HUES64 (cell line): Measurements from ENCODE around the gene CRTC3.

ENCODE experiments used
- H3K27ac ChIP-seq: 2 replicates; pipeline ENCODE4 v1.7.0; 2013; ENCODE audit warnings: low read depth, low read length, inconsistent platforms
- H3K27me3 ChIP-seq: 2 replicates; pipeline ENCODE4 v1.6.1; 2013; ENCODE audit warnings: mild to moderate bottlenecking, low read length; ENCODE audit not compliant: insufficient read depth
- H3K36me3 ChIP-seq: 2 replicates; pipeline ENCODE4 v1.6.1; 2013; ENCODE audit warnings: mild to moderate bottlenecking, low read length; ENCODE audit not compliant: insufficient read depth
- H3K4me1 ChIP-seq: 2 replicates; pipeline ENCODE4 v1.6.1; 2013; ENCODE audit warnings: mild to moderate bottlenecking, low read length, moderate library complexity; ENCODE audit not compliant: insufficient read depth
- H3K4me3 ChIP-seq: 2 replicates; pipeline ENCODE4 v1.5.1; 2013; ENCODE audit warnings: mild to moderate bottlenecking, low read length, moderate library complexity
- H3K9ac ChIP-seq: 2 replicates; pipeline ENCODE4 v1.6.1; 2013; ENCODE audit warnings: mild to moderate bottlenecking, low read depth, low read length
- H3K9me3 ChIP-seq: 2 replicates; pipeline ENCODE4 v1.6.1; 2013; ENCODE audit warnings: low read depth, low read length; ENCODE audit not compliant: insufficient read depth
- WGBS: fragments of 150-250, 120-280 bp; methylation state at CpG from one replicate; pipeline ENCODE4 v1.1.7; 2013; ENCODE audit warnings: missing lambda C conversion rate; 5-methylcytosine and 5-hydroxymethylcytosine counted together

CRTC3 gene

DNA sequence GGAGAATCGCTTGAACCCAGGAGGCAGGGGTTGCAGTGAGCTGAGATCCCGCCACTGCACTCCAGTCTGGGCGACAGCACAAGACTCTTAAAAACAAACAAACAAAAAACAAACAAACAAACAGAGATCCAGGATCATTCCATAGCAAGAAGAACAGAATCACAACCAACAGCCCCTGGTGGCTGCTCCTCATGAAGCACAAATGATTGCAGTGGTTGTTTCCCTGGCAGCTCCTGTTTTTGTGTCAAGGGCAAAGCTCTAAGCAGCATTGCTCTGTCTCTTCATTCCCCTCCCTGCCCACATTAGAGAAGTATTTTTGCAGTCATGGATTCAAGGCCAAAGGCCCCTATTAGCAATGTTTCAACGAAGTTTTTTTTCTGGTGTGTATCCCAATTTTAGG, 161.6 kb downstream of the CRTC3 start:
- Histone ChIP-seq H3K4me1 (no peaks in the 10 kb centered on the region), H3K27me3 (no peaks in the 10 kb centered on the region), H3K9ac (no peak overlapping the region), H3K27ac (no peak overlapping the region), H3K4me3 (no peak overlapping the region), H3K9me3 (peaks cover 8% of the 10 kb centered on the region; the same call in 1 of the 2 replicates), H3K36me3 (no peaks in the 10 kb centered on the region)
- WGBS = 94% methylated on average over 4 of the region's 4 CpGs

DNA sequence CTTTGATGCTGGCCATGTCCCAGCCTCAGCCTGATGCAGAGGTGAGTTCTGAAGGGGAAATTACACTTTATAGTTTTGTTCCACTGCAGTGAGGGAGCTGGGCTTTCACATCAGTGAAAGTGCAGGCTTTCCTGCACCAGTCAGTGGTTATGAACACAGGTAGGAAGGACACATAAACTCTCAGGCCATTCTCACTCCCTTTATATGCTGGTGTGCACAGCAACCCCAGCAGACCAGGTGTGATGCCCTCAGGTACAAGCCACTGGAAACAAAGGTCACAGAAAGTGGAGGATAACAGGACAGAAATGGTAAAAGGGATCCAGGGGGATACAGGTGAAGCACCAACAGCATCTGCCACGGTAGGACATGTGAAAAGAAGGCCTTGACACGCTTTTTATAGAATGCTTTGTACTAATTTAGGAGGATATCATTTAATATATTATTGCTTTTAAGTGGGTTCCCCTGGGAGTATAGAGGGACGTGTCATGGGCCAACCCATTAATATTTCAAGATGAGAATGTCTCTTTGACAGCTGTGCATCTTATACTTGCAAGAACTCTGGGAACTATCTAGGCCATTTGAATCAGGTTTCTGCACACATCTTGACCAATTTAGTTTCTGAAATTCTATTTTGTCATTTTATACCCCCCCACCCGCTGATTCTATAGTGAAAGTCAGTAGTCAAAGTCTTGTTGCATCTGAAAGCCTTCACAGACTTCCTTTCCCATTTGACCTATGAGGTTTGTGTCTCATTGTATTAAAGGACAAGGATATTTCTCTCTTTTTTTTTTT, 162.5 kb downstream of the CRTC3 start:
- Histone ChIP-seq H3K27ac (no peak overlapping the region), H3K36me3 (no peaks in the 10 kb centered on the region), H3K9me3 (peaks cover 8% of the 10 kb centered on the region; the same call in 1 of the 2 replicates), H3K9ac (no peak overlapping the region), H3K4me1 (no peaks in the 10 kb centered on the region), H3K4me3 (no peak overlapping the region), H3K27me3 (no peaks in the 10 kb centered on the region)
- 84% methylated on average over 4 of the region's 4 CpGs for WGBS
